Gastrocnemius medialis (tissue), 4 donors: ENCODE results near the gene SLC38A8.

ENCODE experiments used
- CTCF ChIP-seq, 5 experiments: fragments of 450-650 bp in 3 of 5; fragments of 200-600 bp in 2 of 5; sonication (generic) in 2 of 5; IDR thresholded peaks in 4 of 5; conservative IDR thresholded peaks in 1 of 5; 1 replicate in 4 of 5; 2 replicates in 1 of 5; pipeline ENCODE4 v1.5.1; 2016 to 2019; ENCODE audit warnings: antibody characterized with exemption in 5 of 5, mild to moderate bottlenecking in 3 of 5, moderate library complexity in 3 of 5
- POLR2A ChIP-seq, 2 donors: fragments of 450-650 bp; IDR thresholded peaks; one replicate each; pipeline ENCODE4 v1.6.1; 2017; ENCODE audit warnings: antibody characterized with exemption in 2 of 2, mild to moderate bottlenecking in 2 of 2, moderate library complexity in 2 of 2

- TF ChIP-seq CTCF (IDR thresholded peaks at IDR 0.05 in 4 of 5, conservative IDR thresholded peaks at IDR 0.05 in 1 of 5) (no peak), POLR2A (IDR thresholded peaks at IDR 0.05) (no peak)
Measured at GRCh38 chr16:83981799-83982198, 60.8 kb downstream of the SLC38A8 start.
